ENCODE data around the gene IBTK.
"Not testable (repeated sequence)": the region's sequence is repeated elsewhere in the genome, so short reads cannot be mapped to it uniquely, and the experiment has no call there.

Gene IBTK

DNA sequence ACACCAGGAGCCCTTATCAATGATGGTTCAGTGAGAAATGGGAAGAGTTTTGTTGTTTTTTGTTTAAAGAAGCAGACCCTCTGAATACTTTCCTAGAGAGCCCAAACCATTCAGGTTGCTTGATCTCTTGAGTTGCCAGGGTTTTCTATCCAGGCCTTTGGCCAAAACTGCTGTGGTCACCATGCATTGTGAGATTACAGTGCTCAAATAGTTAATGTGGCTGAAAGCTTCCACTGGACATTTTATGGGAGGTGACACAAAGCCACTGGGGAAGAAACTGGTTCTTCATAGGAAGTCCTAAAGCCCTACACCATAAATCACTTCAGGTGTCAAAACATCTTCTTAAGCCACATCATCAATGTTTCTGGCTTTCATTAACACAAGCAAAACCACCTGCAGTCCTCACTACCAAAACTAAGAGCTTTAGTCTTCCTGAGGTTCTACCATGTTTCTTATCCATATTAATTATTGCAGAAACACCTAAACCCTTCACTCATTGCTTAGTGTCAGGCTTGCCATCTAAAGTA lies 101.6 kb downstream of the IBTK start:
- no peak for DNase-seq (ENCODE audit: low read depth, low spot score)
- H3K27ac ChIP-seq = no peak overlapping the region
- TF ChIP-seq EZH2 (IDR thresholded peaks at IDR 0.05) = no peak
- no peak for TF ChIP-seq POLR2AphosphoS5 (IDR thresholded peaks at IDR 0.05; ENCODE audit: borderline replicate concordance, low read depth, low read length)
- TF ChIP-seq FOXP2 (optimal IDR thresholded peaks at IDR 0.05; ENCODE audit: control extremely low read depth, extremely low read length, insufficient read depth) = no peak
- H3K9me3 ChIP-seq (ENCODE audit: low read depth, low read length) = no peaks in the 10 kb centered on the region
- H3K9ac ChIP-seq (ENCODE audit: insufficient read length) = no peak overlapping the region
- H3K4me3 ChIP-seq = no peak overlapping the region
- no peaks in the 10 kb centered on the region for H3K36me3 ChIP-seq (ENCODE audit: insufficient read depth, low read length)

- Histone ChIP-seq H3K27ac (no peak overlapping the region), H3K9ac (ENCODE audit: insufficient read length) (no peak overlapping the region), H3K9me3 (ENCODE audit: low read depth, low read length) (no peaks in the 10 kb centered on the region), H3K36me3 (ENCODE audit: insufficient read depth, low read length) (no peaks in the 10 kb centered on the region), H3K4me3 (no peak overlapping the region)
- no peak for DNase-seq (ENCODE audit: low read depth, low spot score)
- TF ChIP-seq POLR2AphosphoS5 (IDR thresholded peaks at IDR 0.05; ENCODE audit: borderline replicate concordance, low read depth, low read length) (no peak), FOXP2 (optimal IDR thresholded peaks at IDR 0.05; ENCODE audit: control extremely low read depth, extremely low read length, insufficient read depth) (no peak), EZH2 (IDR thresholded peaks at IDR 0.05) (no peak)
Measured at GRCh38 chr6:82144852-82145340, 102.6 kb downstream of the IBTK start.

DNA sequence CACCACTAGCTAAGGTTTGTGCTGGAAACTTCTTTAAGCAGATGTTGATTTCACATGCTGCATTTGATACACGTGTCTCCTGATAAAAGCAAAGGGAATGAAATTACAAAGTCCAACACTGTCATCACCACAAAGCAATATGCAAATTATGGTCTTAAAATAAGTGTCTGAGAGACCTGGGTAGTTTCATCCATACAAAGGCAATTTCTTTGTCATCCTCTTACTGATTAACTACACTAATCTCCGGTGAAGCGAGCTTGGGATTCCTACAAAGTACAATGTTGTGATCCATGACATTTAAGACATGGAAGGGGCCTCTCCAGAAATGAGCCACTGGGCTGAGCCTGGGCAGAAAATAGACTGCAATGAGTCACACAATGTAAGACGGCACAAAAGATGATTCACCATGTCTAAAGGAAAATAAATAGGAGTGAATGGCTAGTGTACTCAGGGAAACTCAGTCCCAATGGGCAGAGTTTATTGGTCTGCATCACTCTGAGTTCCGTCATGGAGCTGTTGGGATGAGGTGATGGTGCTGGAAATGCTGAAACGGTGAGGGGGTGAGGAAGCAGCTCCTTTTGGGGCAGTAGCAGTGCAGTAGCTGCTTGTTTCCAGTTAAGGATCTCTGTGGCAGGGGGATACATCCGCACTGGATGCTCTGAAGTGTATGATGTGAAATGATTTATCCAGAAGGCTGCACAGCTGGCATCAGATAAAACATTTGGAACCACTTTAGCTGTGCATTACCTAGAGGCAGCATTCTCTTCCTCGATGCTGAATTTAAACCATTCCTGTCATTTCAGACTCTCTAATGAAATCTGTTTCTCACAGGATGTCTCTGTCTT lies 103.3 kb downstream of the IBTK start:
- no peaks in the 10 kb centered on the region for H3K9me3 ChIP-seq (ENCODE audit: low read depth, low read length)
- no peaks in the 10 kb centered on the region for H3K36me3 ChIP-seq (ENCODE audit: insufficient read depth, low read length)
- TF ChIP-seq FOXP2 (optimal IDR thresholded peaks at IDR 0.05; ENCODE audit: control extremely low read depth, extremely low read length, insufficient read depth) (no peak), EZH2 (IDR thresholded peaks at IDR 0.05) (no peak), POLR2AphosphoS5 (IDR thresholded peaks at IDR 0.05; ENCODE audit: borderline replicate concordance, low read depth, low read length) (no peak)
- peak; percentile 6 for DNase-seq (ENCODE audit: low read depth, low spot score)
- H3K27ac ChIP-seq = no peak overlapping the region
- peak overlapping the region; percentile 10; the same call in 1 of the 2 replicates for H3K4me3 ChIP-seq
- no peak overlapping the region for H3K9ac ChIP-seq (ENCODE audit: insufficient read length)

- no peak for TF ChIP-seq EZH2 (IDR thresholded peaks at IDR 0.05)
- no peak for TF ChIP-seq FOXP2 (optimal IDR thresholded peaks at IDR 0.05; ENCODE audit: control extremely low read depth, extremely low read length, insufficient read depth)
- TF ChIP-seq POLR2AphosphoS5 (IDR thresholded peaks at IDR 0.05; ENCODE audit: borderline replicate concordance, low read depth, low read length) = no peak
- Histone ChIP-seq H3K27ac (no peak overlapping the region; the same call in 1 of the 2 replicates), H3K36me3 (ENCODE audit: insufficient read depth, low read length) (no peaks in the 10 kb centered on the region), H3K9me3 (ENCODE audit: low read depth, low read length) (no peaks in the 10 kb centered on the region), H3K9ac (ENCODE audit: insufficient read length) (no peak overlapping the region), H3K4me3 (no peak overlapping the region)
- no peak for DNase-seq (ENCODE audit: low read depth, low spot score)
Measured at GRCh38 chr6:82143041-82143481, 104.5 kb downstream of the IBTK start.

DNA sequence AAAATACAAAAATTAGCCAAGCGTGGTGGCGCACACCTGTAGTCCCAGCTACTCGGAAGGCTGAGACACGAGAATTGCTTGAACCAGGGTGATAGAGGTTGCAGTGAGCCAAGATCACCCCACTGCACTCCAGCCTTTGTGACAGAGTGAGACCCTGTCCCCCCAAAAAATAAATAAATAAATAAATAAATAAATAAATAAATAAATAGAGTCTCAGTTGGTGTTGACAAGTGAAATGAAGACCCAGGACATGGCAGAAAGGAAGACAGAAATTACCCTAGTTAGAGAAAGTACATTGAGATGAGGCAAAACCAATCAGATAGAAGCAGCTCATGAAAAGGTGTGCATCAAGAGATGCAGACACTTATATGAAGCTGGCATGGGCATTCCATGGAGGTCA lies 105.0 kb downstream of the IBTK start:
- Histone ChIP-seq H3K9me3 (ENCODE audit: low read depth, low read length) (no peaks in the 10 kb centered on the region), H3K27ac (no peak overlapping the region), H3K36me3 (ENCODE audit: insufficient read depth, low read length) (no peaks in the 10 kb centered on the region), H3K4me3 (no peak overlapping the region), H3K9ac (ENCODE audit: insufficient read length) (no peak overlapping the region)
- TF ChIP-seq POLR2AphosphoS5 (IDR thresholded peaks at IDR 0.05; ENCODE audit: borderline replicate concordance, low read depth, low read length) = no peak
- TF ChIP-seq EZH2 (IDR thresholded peaks at IDR 0.05) = no peak
- no peak for TF ChIP-seq FOXP2 (optimal IDR thresholded peaks at IDR 0.05; ENCODE audit: control extremely low read depth, extremely low read length, insufficient read depth)
- DNase-seq (ENCODE audit: low read depth, low spot score) = no peak

DNA sequence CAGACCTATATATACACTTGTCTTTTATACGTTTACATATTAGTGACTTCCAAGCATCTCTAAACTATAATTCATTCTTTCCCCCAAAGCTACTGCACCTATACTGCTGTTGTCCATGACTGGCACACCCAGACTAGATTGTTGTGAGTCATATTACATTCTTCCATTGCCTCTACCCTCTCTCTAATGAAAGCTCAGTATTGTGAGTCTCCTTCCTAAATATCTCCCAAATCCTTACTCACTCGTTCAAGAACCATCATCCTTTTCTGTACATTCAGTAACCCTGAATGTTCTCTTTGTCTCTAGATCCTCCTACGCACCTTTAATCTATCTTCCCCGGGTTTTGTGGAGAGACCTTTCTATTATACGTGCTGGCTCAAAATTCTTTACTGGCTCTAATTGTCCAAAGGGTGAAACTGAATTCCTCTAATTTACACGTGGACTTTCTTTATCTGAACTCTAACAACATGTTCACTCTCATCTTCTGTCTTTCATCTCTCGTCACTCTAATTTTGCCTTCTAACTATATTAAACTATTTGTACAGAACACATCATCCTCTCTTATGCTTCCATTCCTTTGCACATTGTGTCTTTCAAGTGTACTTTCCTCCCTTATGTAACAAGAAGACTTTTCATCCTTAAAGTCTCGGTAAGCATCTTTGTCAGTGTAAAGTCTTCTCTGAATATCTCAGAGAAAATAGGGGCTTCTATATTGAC lies 109.3 kb downstream of the IBTK start:
- H3K36me3 ChIP-seq (ENCODE audit: insufficient read depth, low read length) = no peaks in the 10 kb centered on the region
- H3K27ac ChIP-seq = no peak overlapping the region
- no peak for DNase-seq (ENCODE audit: low read depth, low spot score)
- no peaks in the 10 kb centered on the region for H3K9me3 ChIP-seq (ENCODE audit: low read depth, low read length)
- no peak for TF ChIP-seq FOXP2 (optimal IDR thresholded peaks at IDR 0.05; ENCODE audit: control extremely low read depth, extremely low read length, insufficient read depth)
- TF ChIP-seq POLR2AphosphoS5 (IDR thresholded peaks at IDR 0.05; ENCODE audit: borderline replicate concordance, low read depth, low read length) = no peak
- no peak for TF ChIP-seq EZH2 (IDR thresholded peaks at IDR 0.05)
- no peak overlapping the region for H3K4me3 ChIP-seq
- H3K9ac ChIP-seq (ENCODE audit: insufficient read length) = no peak overlapping the region

DNA sequence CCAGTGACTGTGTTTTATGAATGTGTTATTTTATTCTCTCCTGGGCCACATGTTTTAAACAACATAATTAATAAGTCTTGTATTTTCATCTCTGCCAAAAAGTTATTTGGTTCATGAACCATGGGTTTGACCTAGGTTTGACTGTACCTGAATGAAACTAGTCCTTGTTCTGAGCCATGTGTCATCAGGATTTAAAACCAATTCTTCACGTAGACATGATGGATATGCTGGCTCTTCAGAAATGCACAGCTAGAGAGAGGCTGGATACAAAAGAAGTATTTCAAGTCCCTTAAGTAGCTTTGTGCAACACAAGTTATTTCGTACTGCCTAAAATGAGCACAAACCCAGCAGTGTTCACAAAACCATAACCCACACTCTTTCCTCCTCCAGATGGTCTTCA lies 116.1 kb downstream of the IBTK start:
- H3K36me3 ChIP-seq (ENCODE audit: insufficient read depth, low read length) = no peaks in the 10 kb centered on the region
- TF ChIP-seq EZH2 (IDR thresholded peaks at IDR 0.05) = no peak
- no peaks in the 10 kb centered on the region for H3K9me3 ChIP-seq (ENCODE audit: low read depth, low read length)
- no peak overlapping the region for H3K9ac ChIP-seq (ENCODE audit: insufficient read length)
- no peak overlapping the region for H3K27ac ChIP-seq
- H3K4me3 ChIP-seq = no peak overlapping the region
- DNase-seq (ENCODE audit: low read depth, low spot score) = no peak

- no peaks in the 10 kb centered on the region for H3K9me3 ChIP-seq (ENCODE audit: low read depth, low read length)
- H3K36me3 ChIP-seq (ENCODE audit: insufficient read depth, low read length) = no peaks in the 10 kb centered on the region
- no peak for TF ChIP-seq POLR2AphosphoS5 (IDR thresholded peaks at IDR 0.05; ENCODE audit: borderline replicate concordance, low read depth, low read length)
- TF ChIP-seq EZH2 (IDR thresholded peaks at IDR 0.05) = no peak
- no peak for TF ChIP-seq FOXP2 (optimal IDR thresholded peaks at IDR 0.05; ENCODE audit: control extremely low read depth, extremely low read length, insufficient read depth)
- DNase-seq (ENCODE audit: low read depth, low spot score) = no peak
- H3K27ac ChIP-seq = no peak overlapping the region
- H3K9ac ChIP-seq (ENCODE audit: insufficient read length) = no peak overlapping the region
- H3K4me3 ChIP-seq = no peak overlapping the region
Measured at GRCh38 chr6:82129797-82130196, 117.7 kb downstream of the IBTK start.

- H3K27ac ChIP-seq; H3K36me3 ChIP-seq (ENCODE audit: insufficient read depth, low read length); H3K9ac ChIP-seq (ENCODE audit: insufficient read length); DNase-seq (ENCODE audit: low read depth, low spot score); H3K9me3 ChIP-seq (ENCODE audit: low read depth, low read length); H3K4me3 ChIP-seq: not testable (repeated sequence)
Measured at GRCh38 chr6:82128973-82129372, 118.6 kb downstream of the IBTK start.

Measured in SK-N-MC (cell line).